GM18519 (cell line): ENCODE data around the gene ZNF700.
"Not testable (repeated sequence)": the region's sequence is repeated elsewhere in the genome, so short reads cannot be mapped to it uniquely, and the experiment has no call there.

Experiments used
- ATAC-seq: cut with Tn5 transposase; IDR thresholded peaks from one replicate; pipeline ENCODE4 v1.9.1; 2021; ENCODE audit warnings: mild to moderate bottlenecking, moderate library complexity; ENCODE audit not compliant: unreplicated experiment, low FRiP score

The ZNF700 gene

DNA sequence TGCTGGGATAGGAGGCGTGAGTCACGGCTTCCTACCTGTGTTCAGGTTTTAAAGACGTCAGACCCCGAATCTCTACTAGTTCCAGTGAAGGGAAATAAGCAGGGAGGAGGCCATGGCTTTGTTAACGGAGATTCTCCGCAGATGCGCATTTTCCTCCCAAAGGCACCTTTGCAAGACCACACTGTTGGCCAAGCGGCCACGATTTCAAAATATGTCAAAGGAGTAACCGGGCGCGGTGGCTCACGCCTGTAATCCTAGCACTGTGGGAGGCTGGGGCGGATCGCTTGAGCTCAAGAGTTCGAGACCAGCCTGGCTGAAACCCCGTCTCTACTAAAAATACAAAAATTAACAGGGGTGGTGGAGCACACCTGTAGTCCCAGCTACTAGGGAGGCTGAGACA is 61.8 kb downstream of the ZNF700 start:
- no peak for ATAC-seq

DNA sequence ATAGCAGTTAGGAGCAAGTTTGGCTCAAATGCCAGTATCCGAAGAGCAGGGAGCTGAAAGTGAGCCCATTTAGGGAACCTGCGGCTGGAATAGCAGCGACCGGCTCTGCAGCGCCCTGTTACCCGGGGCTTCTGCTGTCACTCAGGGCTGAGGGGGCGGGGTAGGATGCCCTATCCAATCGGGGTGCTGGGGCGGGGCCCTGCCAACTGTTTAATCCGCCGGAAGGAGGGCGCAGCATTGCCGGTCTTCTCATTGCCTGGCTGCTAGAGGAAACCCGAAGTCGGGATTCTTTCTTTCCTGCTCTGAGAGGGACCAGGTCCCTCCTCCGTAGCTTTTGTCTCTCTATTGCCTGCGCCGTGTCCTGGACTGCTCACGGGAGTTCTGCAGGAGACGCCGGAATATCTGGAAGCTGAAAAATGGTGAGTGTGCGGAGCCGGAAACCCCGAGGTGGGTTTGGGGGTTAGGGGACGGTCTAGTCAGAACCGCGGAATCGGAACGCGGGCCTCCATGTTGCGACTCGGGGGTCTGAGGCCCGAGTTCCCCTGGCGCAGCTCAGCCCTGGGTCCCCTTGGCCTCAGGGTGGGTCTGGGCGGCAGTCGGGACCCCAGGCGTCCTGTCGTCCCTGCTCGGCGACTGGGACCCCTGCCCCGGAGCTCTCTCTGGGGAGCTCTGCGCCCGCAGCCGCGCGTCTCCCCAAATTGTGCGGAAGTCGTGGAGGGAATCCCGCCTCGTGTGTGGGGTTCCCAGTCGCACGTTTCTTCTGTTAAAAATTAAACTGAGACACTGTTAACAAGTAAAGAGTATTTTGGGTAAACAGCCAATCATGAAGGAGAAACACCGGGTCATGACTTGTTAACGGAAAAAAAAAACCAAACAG is 62.7 kb downstream of the ZNF700 start:
- peak; percentile 66 for ATAC-seq

- no peak for ATAC-seq
Measured at GRCh38 chr19:11989112-11989456, 64.2 kb downstream of the ZNF700 start.

- ATAC-seq = not testable (repeated sequence)
Measured at GRCh38 chr19:11991921-11992320, 67.0 kb downstream of the ZNF700 start.

GRCh38 chr19:11995174-11995573 is 70.3 kb downstream of the ZNF700 start:
- no peak for ATAC-seq
